HG03280 (cell line): ENCODE data around the gene LRRC73.
"Not testable (repeated sequence)": the region's sequence is repeated elsewhere in the genome, so short reads cannot be mapped to it uniquely, and the experiment has no call there.

ENCODE experiments used
- ATAC-seq: cut with Tn5 transposase; IDR thresholded peaks from one replicate; pipeline ENCODE4 v1.9.1; 2021; ENCODE audit warnings: mild to moderate bottlenecking, moderate library complexity; ENCODE audit not compliant: unreplicated experiment

The LRRC73 gene

GRCh38 chr6:43509984-43510826 lies at the start of gene LRRC73:
TSS of gene LRRC73 (minus strand) at chr6:43510346. CDS start at chr6:43509785, 561 bp downstream.
- peak; percentile 67 for ATAC-seq

- ATAC-seq: no peak
These were observed 49.2 kb upstream of the LRRC73 start for GRCh38 chr6:43559328-43559727.

GRCh38 chr6:43557620-43558019 lies 47.5 kb upstream of the LRRC73 start:
- ATAC-seq: not testable (repeated sequence)

GRCh38 chr6:43547222-43547621 lies 37.1 kb upstream of the LRRC73 start:
- ATAC-seq: no peak

- no peak for ATAC-seq
These were observed 34.3 kb upstream of the LRRC73 start for GRCh38 chr6:43544461-43544860.

GRCh38 chr6:43541774-43542471 lies 31.8 kb upstream of the LRRC73 start:
- ATAC-seq: no peak

GRCh38 chr6:43540507-43540906 lies 30.4 kb upstream of the LRRC73 start:
- no peak for ATAC-seq

- ATAC-seq: not testable (repeated sequence)
These were observed 29.3 kb upstream of the LRRC73 start for GRCh38 chr6:43539409-43539808.

GRCh38 chr6:43538986-43539385 lies 28.8 kb upstream of the LRRC73 start:
- not testable (repeated sequence) for ATAC-seq

GRCh38 chr6:43532201-43532600 lies 22.1 kb upstream of the LRRC73 start:
- ATAC-seq: no peak

GRCh38 chr6:43524483-43524961 lies 14.4 kb upstream of the LRRC73 start:
- no peak for ATAC-seq

- ATAC-seq: no peak
These were observed 13.1 kb upstream of the LRRC73 start for GRCh38 chr6:43523284-43523683.

- no peak for ATAC-seq
These were observed 12.6 kb upstream of the LRRC73 start for GRCh38 chr6:43522547-43523261.

GRCh38 chr6:43521836-43522235 lies 11.7 kb upstream of the LRRC73 start:
- no peak for ATAC-seq

GRCh38 chr6:43520097-43520496 lies 10.0 kb upstream of the LRRC73 start:
- no peak for ATAC-seq

- no peak for ATAC-seq
These were observed 7.6 kb upstream of the LRRC73 start for GRCh38 chr6:43517505-43518357.

- peak; percentile 89 for ATAC-seq
These were observed 6.8 kb upstream of the LRRC73 start, which contains the start of the genes POLR1C and YIPF3 for GRCh38 chr6:43516697-43517504. TSS of gene POLR1C (plus strand) at chr6:43517089. CDS start at chr6:43517110, 21 bp downstream. TSS of gene YIPF3 (minus strand) at chr6:43516926. CDS start at chr6:43516807, 119 bp downstream.

GRCh38 chr6:43516367-43516696 lies 6.2 kb upstream of the LRRC73 start:
- ATAC-seq: no peak

GRCh38 chr6:43515808-43516207 lies 5.7 kb upstream of the LRRC73 start:
- ATAC-seq: no peak
